CD4-positive, alpha-beta T cell (primary cell): ENCODE results near the gene XPR1. TPM values are rescaled to one million over a fixed set of nuclear protein-coding genes. Genes with fewer than 3 reads are reported as not detected.

Source experiments
- ATAC-seq: fragments of 200-7000 bp; cut with Tn5 transposase; one replicate; pipeline ENCODE4 v1.10.0; 2022; ENCODE audit warnings: mild to moderate bottlenecking; ENCODE audit not compliant: poor library complexity
- CTCF ChIA-PET: fragments of 350-600 bp; sonication (Branson Sonifier 250); formaldehyde crosslinking; loops from one replicate; lab custom pipeline; 2021; ENCODE audit warnings: antibody characterized with exemption, inconsistent platforms; lab: Charles Lee
- POLR2A ChIA-PET: fragments of 350-600 bp; sonication (Branson Sonifier 250); formaldehyde crosslinking; loops from one replicate; lab custom pipeline; 2021; ENCODE audit warnings: antibody characterized with exemption, inconsistent platforms; lab: Charles Lee
- DNase-seq, 14 experiments: peaks; one replicate each; pipeline ENCODE4 v3.0.0-alpha.2; 2013 to 2020; ENCODE audit warnings: mixed read lengths in 2 of 14
- H3K27ac ChIP-seq, 2 donors: one replicate each; pipeline versions ENCODE4 v1.5.1 to v1.7.0; 2013; ENCODE audit warnings: low read length in 2 of 2, low read depth in 1 of 2, mild to moderate bottlenecking in 1 of 2
- H3K27me3 ChIP-seq, 2 experiments: 1 replicate in 1 of 2; 2 replicates in 1 of 2; pipeline versions ENCODE4 v1.6.1 to v1.7.0; 2013; ENCODE audit warnings: low read length in 2 of 2, control low read depth in 1 of 2, mild to moderate bottlenecking in 1 of 2, moderate library complexity in 1 of 2; ENCODE audit not compliant: insufficient read depth in 2 of 2, control insufficient read depth in 1 of 2
- H3K36me3 ChIP-seq: one replicate; pipeline ENCODE4 v1.6.1; 2013; ENCODE audit warnings: low read length, control low read depth; ENCODE audit not compliant: insufficient read depth
- H3K4me1 ChIP-seq: one replicate; pipeline ENCODE4 v1.6.1; 2013; ENCODE audit warnings: low read length, control low read depth; ENCODE audit not compliant: insufficient read depth
- H3K4me3 ChIP-seq: one replicate; pipeline ENCODE4 v1.5.1; 2013; ENCODE audit warnings: mild to moderate bottlenecking, low read length, moderate library complexity
- H3K9me3 ChIP-seq, 2 experiments: 1 replicate in 1 of 2; 2 replicates in 1 of 2; pipeline versions ENCODE4 v1.6.1 to v1.7.0; 2013; ENCODE audit warnings: low read length in 2 of 2, mild to moderate bottlenecking in 2 of 2, control low read depth in 1 of 2, moderate library complexity in 1 of 2; ENCODE audit not compliant: control insufficient read depth in 1 of 2, insufficient read depth in 1 of 2
- H3K27ac Mint-ChIP-seq: one replicate; pipeline ENCODE4 v1.8.0; 2020; ENCODE audit warnings: mixed read lengths
- H3K27me3 Mint-ChIP-seq: one replicate; pipeline ENCODE4 v1.8.0; 2021; ENCODE audit warnings: mixed read lengths
- H3K36me3 Mint-ChIP-seq: one replicate; pipeline ENCODE4 v1.8.0; 2021; ENCODE audit warnings: low read depth, mixed read lengths
- H3K4me1 Mint-ChIP-seq: one replicate; pipeline ENCODE4 v1.8.0; 2021; ENCODE audit warnings: low read depth, mixed read lengths
- H3K4me3 Mint-ChIP-seq: one replicate; pipeline ENCODE4 v1.8.0; 2020; ENCODE audit warnings: mild to moderate bottlenecking, mixed read lengths
- H3K9me3 Mint-ChIP-seq: one replicate; pipeline ENCODE4 v1.8.0; 2020; ENCODE audit warnings: mixed read lengths
- intact Hi-C, 2 experiments: fragments of 100-400 bp; cut with DNase I in 1 of 2; cut with micrococcal nuclease in 1 of 2; formaldehyde crosslinking; loops; one replicate each; pipeline versions ENCODE4 v1.15.1 to v1.9.0; 2023 to 2025; cut with DNase I, micrococcal nuclease
- total RNA-seq, 174 experiments: library from RNA in 2 of 174; stranded (reverse) in 2 of 174; gene quantifications; one replicate each; pipeline ENCODE4 v1.2.3 and lab custom pipeline; 2021 to 2026
- TF ChIP-seq, protein P1 (sequence below): fragments of 200-600 bp; IDR thresholded peaks from one replicate; pipeline ENCODE4 v1.8.0; 2022; ENCODE audit warnings: antibody characterized with exemption, mild to moderate bottlenecking

Gene XPR1
- total RNA-seq, 2 experiments from 2014 or later = 13.7 TPM

- H3K36me3 Mint-ChIP-seq = no peaks in the 10 kb centered on the region
- Histone ChIP-seq H3K27me3 (no peaks in the 10 kb centered on the region), H3K9me3 (no peaks in the 10 kb centered on the region), H3K27ac (no peak overlapping the region), H3K36me3 (no peaks in the 10 kb centered on the region), H3K4me1 (no peaks in the 10 kb centered on the region), H3K4me3 (no peak overlapping the region)
- no peaks in the 10 kb centered on the region for H3K9me3 Mint-ChIP-seq
- no peak overlapping the region for H3K27ac Mint-ChIP-seq
- H3K4me3 Mint-ChIP-seq = no peak overlapping the region
- ChIA-PET POLR2A (no interaction called here), CTCF (interaction anchor here (0.6 kb wide), 1 partner anchor 39 kb away, joined by 4 read pairs; no protein-coding TSS in a partner anchor)
- intact Hi-C loops = no loop called here
- H3K27me3 Mint-ChIP-seq = peaks cover 4% of the 10 kb centered on the region
- no peak for DNase-seq
- no peak for ATAC-seq
- TF ChIP-seq, protein P1, sequence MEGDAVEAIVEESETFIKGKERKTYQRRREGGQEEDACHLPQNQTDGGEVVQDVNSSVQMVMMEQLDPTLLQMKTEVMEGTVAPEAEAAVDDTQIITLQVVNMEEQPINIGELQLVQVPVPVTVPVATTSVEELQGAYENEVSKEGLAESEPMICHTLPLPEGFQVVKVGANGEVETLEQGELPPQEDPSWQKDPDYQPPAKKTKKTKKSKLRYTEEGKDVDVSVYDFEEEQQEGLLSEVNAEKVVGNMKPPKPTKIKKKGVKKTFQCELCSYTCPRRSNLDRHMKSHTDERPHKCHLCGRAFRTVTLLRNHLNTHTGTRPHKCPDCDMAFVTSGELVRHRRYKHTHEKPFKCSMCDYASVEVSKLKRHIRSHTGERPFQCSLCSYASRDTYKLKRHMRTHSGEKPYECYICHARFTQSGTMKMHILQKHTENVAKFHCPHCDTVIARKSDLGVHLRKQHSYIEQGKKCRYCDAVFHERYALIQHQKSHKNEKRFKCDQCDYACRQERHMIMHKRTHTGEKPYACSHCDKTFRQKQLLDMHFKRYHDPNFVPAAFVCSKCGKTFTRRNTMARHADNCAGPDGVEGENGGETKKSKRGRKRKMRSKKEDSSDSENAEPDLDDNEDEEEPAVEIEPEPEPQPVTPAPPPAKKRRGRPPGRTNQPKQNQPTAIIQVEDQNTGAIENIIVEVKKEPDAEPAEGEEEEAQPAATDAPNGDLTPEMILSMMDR = no peak
- no peaks in the 10 kb centered on the region for H3K4me1 Mint-ChIP-seq
These were observed 34.3 kb upstream of the XPR1 start for GRCh38 chr1:180597520-180597919.

DNA sequence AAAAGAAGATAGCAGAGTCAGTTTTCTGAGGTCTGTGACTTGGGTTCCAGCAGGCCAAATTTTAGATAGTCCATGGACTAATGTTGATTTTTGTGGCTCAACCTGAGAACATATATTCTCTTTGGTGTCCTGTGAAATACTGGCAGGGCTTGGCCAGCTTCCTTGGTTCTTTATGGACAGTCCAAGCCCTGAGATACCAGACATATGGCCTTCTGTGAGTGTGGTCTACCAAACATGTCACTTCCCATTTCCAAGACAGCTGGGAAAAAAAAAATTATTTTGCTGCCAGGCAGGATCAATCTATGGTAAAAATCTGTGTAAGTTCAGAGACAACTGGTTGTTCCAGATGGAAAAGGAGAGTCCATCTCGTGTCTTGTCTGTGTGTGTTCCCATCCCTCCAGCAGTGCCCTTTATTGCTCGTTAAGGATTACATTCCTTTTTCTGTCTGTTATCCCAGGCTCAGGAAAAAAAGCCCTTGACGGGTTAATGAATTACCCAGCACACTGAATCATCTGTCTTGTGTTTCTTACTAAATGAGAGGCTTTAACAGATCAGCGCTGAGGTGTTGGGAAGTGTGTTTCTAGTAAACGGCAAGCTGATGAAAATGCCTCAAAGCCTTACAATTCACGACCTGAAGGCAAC is 33.4 kb upstream of the XPR1 start:
- Mint-ChIP-seq H3K27me3 (peaks cover 4% of the 10 kb centered on the region), H3K4me1 (no peaks in the 10 kb centered on the region), H3K36me3 (no peaks in the 10 kb centered on the region), H3K9me3 (no peaks in the 10 kb centered on the region), H3K27ac (no peak overlapping the region), H3K4me3 (no peak overlapping the region)
- Histone ChIP-seq H3K27me3 (no peaks in the 10 kb centered on the region), H3K27ac (no peak overlapping the region), H3K4me1 (no peaks in the 10 kb centered on the region), H3K4me3 (no peak overlapping the region), H3K36me3 (no peaks in the 10 kb centered on the region), H3K9me3 (no peaks in the 10 kb centered on the region)
- ChIA-PET CTCF (no interaction called here), POLR2A (no interaction called here)
- DNase-seq (no peak), ATAC-seq (no peak)
- TF ChIP-seq, protein P1 = no peak
- intact Hi-C loops = no loop called here

- ATAC-seq (no peak), DNase-seq (no peak)
- Histone ChIP-seq H3K4me3 (no peak overlapping the region), H3K9me3 (no peaks in the 10 kb centered on the region), H3K27me3 (no peaks in the 10 kb centered on the region), H3K36me3 (no peaks in the 10 kb centered on the region), H3K4me1 (no peaks in the 10 kb centered on the region), H3K27ac (no peak overlapping the region)
- no peaks in the 10 kb centered on the region for H3K4me1 Mint-ChIP-seq
- no peak overlapping the region for H3K27ac Mint-ChIP-seq
- ChIA-PET POLR2A (no interaction called here), CTCF (no interaction called here)
- H3K4me3 Mint-ChIP-seq = no peak overlapping the region
- TF ChIP-seq, protein P1 = no peak
- peaks cover 4% of the 10 kb centered on the region for H3K27me3 Mint-ChIP-seq
- no peaks in the 10 kb centered on the region for H3K36me3 Mint-ChIP-seq
- intact Hi-C loops = loop anchor here in 1 of 2 experiments (10.0 kb wide), 1 partner anchor 64 kb away; no protein-coding TSS in a partner anchor
- no peaks in the 10 kb centered on the region for H3K9me3 Mint-ChIP-seq
These were observed 31.5 kb upstream of the XPR1 start for GRCh38 chr1:180600343-180600742.
